HT1080 (cell line): Measurements from ENCODE around the gene TUBB2A. TPM values are rescaled to one million over a fixed set of nuclear protein-coding genes. Genes with fewer than 3 reads are reported as not detected.
A peak's percentile ranks its signal among the peaks of the same experiment; 100 is the strongest.
"Not testable (repeated sequence)": the region's sequence is repeated elsewhere in the genome, so short reads cannot be mapped to it uniquely, and the experiment has no call there.

Experiments used
- DNase-seq: peaks from one replicate; pipeline ENCODE4 v3.0.0-alpha.2; 2015; ENCODE audit warnings: low read depth
- total RNA-seq: library from RNA; depleted of rRNA; stranded (reverse); fragments of >200 nt; shearing (Covaris generic); gene quantifications from 2 replicates; pipeline ENCODE4 v1.2.3, GENCODE V29; 2014

The TUBB2A gene
- total RNA-seq, 1 experiment from 2014 or later, result 118 TPM

DNA sequence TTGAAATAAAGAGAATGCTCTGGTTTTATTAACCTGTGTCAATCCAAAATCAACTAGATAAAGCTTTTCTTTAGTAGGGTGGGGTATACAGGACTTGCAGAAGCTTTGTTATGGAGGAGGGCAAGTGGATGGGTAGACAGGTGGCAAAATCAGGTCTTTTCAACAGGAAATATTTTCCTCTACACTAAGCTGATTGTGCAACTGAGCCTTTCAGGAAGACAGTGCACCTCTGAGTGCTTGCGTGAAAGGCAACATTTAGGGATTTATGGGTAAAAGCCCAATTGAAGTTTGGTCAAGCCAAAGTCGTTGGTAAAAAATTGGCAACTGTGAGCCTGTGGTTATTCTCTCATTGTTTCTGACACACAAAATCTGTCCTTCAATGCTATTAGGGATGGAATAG is 23.8 kb upstream of the TUBB2A start:
- DNase-seq, result no peak

DNA sequence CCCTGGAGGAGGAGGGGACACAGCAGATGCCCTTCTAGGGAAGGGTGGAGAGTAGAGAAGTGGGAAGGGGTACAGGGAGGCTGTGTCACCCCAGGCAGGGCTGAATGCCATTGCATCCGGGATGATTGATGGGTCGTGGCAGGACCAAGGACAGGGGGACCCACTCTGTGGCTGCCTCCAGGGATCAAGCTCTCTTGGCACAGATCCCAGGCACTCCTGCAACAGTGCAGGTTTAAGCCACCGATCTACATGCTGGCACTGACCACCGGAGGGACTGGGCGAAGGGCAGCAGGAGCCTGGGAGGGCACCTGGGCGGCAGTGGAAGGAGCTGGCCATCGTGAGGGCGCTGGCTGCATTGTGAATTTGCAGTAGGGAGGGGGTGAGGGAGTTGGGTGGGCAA is 22.6 kb upstream of the TUBB2A start:
- DNase-seq, result not testable (repeated sequence)

DNA sequence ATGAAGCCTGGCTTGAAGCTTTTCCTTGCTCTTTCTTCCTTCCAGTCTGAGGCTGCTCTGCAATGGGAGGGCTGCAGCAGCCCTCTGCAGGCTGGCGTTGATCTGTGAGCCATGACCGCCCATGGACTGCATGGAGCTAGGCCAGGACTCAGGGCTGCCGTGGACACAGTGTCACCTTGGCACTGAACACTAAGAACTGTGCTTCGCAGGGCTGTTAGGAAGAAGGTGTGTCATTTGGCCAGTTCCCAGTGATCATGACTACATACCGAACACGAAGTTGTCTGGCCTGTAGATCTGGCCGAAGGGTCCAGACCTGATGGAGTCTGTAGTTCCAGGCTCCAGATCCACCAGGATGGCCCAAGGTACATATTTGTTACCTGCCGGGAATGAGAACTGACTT is 21.3 kb upstream of the TUBB2A start:
- DNase-seq, result not testable (repeated sequence)

DNA sequence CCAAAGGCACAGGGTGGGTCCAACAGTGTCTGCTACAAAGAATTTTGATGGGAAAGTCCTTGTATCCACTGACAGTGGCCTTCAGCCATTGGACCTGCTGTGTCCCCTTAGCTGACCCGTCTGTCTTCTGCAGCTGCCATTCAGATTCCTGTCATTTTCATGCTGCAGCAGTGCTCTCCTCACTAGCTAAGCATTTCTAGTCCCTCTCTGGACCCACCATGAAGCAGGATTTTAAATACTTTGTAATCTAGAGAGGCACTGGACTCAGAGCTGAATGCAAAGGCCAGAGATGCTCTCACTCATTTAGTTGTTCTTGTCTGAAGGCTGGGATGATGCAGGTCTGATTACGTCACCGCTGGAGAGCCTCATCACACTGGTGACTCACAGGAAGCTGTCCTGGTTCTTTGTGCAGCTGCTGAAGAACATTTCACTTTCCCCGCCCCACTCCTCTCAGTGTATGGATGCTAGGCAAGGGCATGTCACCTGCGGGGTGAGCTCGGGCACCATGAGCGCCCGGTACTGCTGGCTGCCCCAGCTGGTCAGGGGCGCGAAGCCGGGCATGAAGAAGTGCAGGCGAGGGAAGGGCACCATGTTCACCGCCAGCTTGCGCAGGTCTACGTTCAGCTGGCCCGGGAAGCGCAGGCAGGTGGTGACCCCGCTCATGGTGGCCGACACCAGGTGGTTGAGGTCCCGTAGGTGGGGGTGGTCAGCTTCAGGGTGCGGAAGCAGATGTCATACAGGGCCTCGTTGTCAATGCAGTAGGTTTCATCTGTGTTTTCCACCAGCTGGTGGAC is 19.4 kb upstream of the TUBB2A start:
- peak; percentile 93 for DNase-seq

DNA sequence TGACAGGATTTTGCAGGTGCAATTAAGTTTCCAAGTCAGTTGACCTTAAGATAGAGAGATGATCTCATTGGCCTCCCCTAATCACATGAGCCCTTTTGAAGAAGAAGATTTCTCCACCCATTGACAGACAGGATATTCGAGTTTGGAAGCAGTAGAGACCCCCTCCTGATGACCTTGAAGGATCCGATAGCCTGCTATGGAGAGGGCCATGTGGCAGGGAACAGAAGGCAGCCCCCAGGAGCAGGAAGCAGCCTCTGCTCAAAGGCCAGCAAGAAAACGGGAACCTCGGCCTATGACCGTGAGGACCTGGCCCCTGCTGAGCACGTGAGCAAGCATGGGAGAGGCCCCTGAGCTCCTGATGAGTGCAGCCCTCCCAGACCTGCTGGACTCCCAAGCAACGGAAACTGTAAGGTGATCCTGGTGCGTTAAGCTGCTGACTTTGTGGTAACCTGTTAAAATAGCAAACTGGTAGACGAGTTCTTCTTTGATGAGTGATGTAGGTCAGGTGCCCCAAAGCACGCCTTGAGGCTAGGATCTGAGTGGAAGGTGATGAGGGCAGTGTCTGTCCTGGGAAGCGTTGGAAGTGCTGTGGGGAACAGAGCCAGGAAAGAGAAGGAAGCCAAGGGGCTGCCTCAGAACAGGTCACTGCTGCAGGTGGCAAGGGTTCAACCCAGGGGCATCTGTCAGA is 18.5 kb upstream of the TUBB2A start:
- no peak for DNase-seq

DNA sequence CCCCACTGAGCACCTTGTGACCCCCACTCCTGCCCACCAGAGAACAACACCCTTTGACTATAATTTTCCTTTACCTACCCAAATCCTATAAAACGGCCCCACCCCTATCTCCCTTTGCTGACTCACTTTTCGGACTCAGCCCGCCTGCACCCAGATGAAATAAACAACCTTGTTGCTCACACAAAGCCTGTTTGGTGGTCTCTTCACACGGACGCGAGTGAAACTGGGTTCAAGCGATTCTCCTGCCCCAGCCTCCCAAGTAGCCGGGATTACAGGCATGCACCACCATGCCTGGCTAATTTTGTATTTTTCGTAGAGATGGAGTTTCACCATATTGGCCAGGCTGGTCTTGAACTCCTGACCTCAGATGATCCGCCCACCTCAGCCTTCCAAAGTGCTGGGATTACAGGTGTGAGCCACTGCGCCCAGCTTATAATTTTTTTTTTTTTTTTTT is 16.3 kb upstream of the TUBB2A start:
- not testable (repeated sequence) for DNase-seq

DNA sequence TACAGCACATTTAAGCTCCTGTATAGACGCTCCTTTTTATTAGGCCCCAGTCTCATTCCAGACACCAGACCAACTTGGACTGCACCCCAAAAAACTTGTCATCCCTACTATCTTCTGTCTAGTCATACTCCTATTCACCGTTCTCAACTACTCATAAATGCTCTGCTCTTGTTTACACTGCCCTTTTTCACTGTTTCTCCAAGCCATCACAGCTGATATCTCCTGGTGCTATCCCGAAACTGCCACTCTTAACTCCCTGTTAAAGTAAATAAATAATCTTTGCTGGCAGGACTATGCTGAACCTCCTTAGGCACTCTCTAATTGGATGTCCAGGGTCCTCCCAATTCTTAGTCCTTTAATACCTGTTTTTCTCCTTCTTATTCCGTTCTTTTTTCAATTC is 15.4 kb upstream of the TUBB2A start:
- DNase-seq, result not testable (repeated sequence)

DNA sequence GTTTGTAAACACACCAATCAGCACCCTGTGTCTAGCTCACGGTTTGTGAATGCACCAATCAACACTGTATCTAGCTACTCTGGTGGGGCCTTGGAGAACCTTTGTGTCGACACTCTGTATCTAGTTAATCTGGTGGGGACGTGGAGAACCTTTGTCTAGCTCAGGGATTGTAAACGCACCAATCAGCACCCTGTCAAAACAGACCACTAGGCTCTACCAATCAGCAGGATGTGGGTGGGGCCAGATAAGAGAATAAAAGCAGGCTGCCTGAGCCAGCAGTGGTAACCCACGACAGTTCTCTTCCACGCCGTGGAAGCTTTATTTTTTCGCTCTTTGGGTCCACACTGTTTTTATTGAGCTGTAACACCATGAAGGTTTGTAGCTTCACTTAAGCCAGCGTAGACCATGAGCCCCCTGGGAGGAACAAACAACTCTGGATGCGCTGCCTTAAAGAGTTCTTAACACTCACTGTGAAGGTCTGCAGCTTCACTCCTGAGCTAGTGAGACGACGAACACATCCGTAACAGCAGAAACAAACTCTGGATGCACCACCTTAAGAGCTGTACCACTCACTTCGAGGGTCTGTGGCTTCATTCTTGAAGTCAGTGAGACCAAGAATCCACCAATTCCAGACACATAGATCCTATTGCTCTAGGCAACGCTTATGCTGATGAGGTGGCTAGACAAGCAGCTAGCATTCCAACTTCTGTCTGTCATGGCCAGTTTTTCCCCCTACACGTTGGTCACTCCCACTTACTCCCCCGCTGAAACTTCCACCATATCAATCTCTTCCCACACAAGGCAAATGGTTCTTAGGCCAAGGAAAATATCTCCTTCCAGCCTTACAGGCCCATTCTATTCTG is 14.2 kb upstream of the TUBB2A start:
- not testable (repeated sequence) for DNase-seq

DNA sequence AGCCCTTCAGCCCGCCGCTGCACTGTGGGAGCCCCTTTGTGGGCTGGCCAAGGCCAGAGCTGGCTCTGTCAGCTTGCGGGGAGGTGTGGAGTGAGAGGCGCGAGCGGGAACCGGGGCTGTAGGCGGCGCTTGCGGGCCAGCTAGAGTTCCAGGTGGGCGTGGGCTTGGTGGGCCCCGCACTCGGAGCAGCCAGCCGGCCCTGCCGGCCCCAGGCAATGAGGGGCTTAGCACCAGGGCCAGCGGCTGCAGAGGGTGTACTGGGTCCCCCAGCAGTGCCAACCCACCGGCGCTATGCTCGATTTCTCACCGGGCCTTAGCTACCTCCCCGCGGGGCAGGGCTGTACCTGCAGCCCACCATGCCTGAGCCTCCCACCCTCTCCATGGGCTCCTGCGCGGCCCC is 13.3 kb upstream of the TUBB2A start:
- DNase-seq, result not testable (repeated sequence)

DNA sequence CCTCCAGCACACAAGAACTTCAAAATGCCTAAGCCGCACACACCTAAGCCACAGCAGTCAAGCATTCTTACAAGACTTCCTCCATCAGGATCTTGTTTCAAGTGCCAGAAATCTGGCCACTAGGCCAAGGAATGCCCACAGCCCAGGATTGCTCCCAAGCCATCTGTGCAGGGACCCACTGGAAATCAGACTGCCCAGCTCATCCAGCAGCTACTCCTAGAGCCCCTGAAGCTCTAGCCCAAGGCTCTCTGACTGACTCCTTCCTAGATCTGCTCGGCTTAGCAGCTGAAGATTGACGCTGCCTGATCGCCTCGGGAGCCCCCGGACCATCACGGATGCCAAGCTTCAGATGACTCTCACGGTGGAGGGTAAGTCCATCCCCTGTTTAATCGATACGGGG is 10.7 kb upstream of the TUBB2A start:
- not testable (repeated sequence) for DNase-seq

DNA sequence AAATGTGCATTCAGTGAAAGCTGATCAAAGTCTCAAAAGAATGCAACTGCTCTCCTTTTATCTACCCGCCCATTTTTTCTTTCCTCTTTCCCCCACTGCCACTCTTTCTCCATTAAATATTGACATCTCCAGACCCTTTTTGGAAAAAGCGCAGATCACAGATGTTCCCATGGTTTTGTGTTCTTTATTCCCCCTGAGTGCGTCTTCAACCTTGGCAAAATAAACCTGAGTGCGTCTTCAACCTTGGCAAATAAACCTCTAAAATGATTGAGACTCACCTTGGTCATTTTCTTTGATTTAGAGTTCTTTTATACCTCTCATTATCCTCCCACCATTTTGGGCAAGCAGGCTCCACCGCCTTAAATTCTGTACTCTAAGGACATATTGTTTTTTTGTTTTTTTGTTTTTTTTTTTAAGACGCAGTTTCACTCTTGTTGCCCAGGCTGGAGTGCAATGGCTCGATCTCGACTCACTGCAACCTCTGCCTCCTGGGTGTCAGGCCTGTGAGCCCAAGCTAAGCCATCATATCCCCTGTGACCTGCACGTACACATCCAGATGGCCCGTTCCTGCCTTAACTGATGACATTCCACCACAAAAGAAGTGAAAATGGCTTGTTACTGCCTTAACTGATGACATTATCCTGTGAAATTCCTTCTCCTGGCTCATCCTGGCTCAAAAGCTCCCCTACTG is 9.3 kb upstream of the TUBB2A start:
- not testable (repeated sequence) for DNase-seq

DNA sequence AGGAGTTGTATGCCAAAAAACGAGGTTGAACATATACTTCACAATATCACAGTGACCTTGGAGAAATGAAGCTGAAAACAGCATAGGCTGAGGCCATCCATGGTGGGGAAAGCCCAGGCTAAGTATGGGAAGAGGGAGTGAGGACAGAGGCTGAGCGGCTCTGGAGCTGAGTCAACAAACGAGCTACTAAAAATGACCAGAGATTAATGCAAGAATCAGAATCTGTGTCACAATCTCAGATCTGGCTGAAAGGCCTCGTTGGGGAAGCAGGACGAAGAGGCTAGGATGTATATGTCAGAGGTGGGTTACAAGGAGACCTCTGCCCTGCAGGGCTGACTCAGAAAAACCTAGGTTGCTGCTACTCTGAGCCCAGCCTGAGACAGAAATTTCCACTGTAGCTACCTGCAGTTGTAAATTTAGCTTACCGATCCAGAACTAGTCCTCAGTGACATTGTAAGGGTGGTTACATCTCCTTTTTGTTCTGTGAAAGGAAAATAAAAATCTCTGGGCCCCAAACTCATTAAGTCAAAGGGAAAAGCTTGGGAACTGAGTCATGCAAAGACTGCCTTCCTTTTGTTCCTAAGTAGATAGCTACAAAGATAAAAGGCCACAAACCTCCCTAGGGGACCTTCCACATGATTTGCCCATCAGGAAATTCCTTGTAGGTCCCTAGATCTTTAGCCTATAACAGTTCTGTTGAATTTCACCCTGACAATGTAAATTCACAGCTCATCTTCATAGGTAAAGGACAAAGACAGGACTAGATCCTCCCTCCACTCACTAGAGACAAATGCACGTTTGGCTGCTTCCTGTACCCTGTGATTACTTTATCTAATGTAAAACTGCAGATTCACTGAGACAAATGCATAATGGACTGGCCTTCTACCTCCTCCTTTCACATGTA is 8.5 kb upstream of the TUBB2A start:
- peak; percentile 52 for DNase-seq

DNA sequence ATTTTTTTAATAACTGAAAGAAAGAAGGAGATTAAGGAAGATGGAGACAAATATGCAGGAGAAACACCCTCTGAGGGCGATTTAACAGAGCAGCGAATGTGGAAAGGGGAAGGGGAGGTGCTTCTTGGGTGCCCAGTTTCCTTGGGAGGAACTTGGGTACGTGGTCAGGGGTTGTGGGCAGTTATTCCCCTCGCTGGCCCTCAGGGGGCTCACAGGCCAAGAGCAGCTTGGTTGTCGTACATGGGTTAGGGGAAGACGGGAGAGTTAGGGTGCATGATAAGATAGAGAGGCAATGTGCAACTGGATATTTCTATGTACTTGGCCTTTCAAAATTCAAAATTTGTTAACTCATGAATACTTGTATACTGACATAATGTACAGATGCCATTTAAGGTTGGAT is 7.0 kb upstream of the TUBB2A start:
- no peak for DNase-seq

DNA sequence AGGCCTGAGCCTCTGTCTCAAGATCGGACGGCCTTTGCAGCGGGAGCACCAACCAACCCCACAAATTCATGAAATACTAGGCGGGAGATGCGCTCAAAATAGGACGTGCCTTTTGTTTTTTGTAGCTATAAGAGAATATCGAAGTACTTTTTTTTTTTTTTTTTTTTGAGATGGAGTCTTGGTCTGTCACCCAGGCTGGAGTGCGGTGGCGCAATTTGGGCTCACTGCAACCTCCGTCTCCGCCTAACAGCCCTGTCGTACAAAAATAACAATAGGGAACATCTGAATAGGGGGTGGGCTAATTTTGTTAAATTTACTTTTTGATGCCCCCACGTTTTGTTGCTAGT is 5.9 kb upstream of the TUBB2A start:
- DNase-seq, result no peak

DNA sequence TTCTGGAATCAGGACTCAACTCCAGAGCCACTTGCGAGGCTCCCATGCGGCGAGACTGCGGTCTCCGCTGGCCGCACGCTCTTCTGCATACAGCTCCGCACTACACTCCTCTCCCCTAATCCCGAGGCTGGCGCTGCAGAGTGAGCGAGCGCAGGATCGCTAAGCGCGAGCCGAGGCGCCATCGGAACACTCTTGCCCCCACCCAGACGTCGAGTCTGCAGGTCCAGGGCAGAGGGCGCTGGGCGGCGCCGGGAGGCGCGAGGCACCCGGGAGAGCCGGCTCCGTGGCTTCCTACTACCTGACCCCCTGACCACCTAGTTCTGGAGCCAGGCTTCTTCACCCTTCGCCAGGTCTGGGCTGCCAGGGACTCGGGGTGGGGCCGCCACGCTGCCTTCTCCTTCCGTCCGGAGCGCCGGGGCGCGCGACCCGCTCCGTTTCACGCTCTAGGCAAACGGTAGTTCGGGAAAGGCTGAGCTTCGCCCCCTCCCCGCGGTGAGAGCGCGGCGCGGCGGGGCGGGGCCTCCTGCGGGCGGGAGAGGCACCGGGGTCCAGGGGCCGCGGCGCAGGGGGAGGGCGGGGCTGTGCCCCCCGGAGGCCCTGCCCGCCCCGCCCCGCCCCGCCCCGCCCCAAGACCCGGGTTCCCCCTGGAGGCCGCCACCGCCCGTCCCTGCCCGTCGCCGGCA is 5.4 kb upstream of the TUBB2A start:
- DNase-seq, result peak; percentile 69

DNA sequence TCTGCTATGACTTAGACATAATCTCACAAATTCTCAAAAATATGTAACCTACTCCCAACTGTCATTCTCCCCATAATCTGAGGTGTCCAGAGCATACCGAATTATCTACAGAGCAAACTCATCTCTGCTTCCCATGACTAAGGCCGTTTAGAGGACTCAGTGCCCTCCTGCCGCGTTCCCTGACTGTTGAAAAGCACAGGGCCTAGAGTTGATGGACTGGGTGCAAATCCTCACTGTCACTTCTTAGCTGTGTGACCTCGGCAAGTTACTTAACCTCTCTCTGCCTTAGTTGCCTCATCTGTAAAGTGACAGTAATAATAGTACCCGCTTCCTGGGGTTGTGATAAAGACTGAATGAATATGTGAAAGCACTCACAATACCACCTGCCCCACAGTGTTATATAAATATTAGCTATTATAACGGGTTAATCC is 4.7 kb upstream of the TUBB2A start:
- DNase-seq, result peak; percentile 28

DNA sequence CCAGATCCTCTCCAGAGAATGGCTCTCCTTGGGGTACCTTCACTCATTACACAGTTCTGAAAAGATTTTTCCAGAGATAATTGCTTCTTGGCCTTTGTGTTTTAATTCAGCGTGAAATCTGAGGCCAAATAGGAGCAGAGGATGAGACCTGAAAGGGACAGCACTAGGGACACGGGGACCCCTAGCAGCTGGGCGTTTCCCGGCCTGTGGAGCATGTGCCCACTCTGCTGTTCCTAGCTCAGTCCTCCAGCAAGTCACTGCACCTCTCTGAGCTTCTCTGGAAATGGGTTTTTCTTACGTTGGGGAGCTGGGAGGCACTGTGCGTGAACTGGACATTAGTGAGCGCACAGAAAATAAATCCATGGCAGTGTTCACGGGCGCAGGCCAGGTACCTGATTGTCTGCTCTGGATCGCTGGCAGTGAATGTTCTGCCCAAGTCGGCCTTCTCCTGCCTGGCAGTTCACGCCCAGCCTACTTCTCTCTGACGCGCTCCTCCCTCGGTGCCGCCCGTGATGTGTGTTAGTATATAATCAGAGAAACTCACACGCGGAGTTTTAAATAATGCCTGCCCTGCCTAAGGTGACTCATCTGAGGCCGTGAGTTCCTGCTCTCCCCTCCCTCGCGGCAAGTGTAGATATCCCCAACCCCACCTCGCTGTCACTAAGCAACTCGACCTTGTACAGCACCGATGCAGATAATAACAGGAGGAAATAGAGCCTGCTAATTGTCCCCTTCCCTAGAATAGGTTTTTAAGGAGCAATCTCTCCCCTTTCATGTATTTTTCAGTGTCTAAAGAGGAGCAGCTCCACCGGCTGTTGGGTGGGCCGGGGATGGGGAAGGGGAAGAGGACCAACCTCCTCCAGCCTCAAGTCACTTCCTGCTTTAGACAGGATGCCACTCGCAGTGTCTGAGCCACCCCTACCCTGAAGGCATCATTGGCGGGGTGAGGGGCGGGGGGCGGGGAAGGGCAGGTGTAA is 2.7 kb upstream of the TUBB2A start:
- DNase-seq, result peak; percentile 34
